ENCODE data around the gene SPEM1.

- no peak for TF ChIP-seq CTCF (IDR thresholded peaks at IDR 0.05; ENCODE audit: low read depth, low read length, poor library complexity, severe bottlenecking)
- no peak for TF ChIP-seq EZH2phosphoT487 (IDR thresholded peaks at IDR 0.05; ENCODE audit: borderline replicate concordance, low read length)
Measured at GRCh38 chr17:7417056-7417655, 3.0 kb upstream of the SPEM1 start.

Measured in DOHH2 (cell line).